ELF-1 (cell line): Measurements from ENCODE around the gene ECE1.
A peak's percentile ranks its signal among the peaks of the same experiment; 100 is the strongest.
"Not testable (repeated sequence)": the region's sequence is repeated elsewhere in the genome, so short reads cannot be mapped to it uniquely, and the experiment has no call there.

ENCODE experiments used
- DNase-seq: peaks from one replicate; pipeline ENCODE4 v3.0.0-alpha.2; 2016; ENCODE audit warnings: low read depth, low spot score

Gene ECE1

GRCh38 chr1:21229246-21230000 is 60.8 kb downstream of the ECE1 start:
- DNase-seq, result no peak

GRCh38 chr1:21228224-21228623 is 62.0 kb downstream of the ECE1 start:
- not testable (repeated sequence) for DNase-seq

- no peak for DNase-seq
These were observed 65.2 kb downstream of the ECE1 start for GRCh38 chr1:21225065-21225464.

GRCh38 chr1:21220815-21221214 is 69.4 kb downstream of the ECE1 start:
- no peak for DNase-seq

- no peak for DNase-seq
These were observed 70.6 kb downstream of the ECE1 start for GRCh38 chr1:21219674-21220073.

GRCh38 chr1:21217812-21218596 is 72.3 kb downstream of the ECE1 start:
- DNase-seq, result peak; percentile 90

GRCh38 chr1:21216835-21217811 is 73.1 kb downstream of the ECE1 start:
- DNase-seq, result peak; percentile 66

GRCh38 chr1:21212126-21212525 is 78.1 kb downstream of the ECE1 start:
- no peak for DNase-seq

GRCh38 chr1:21208137-21208700 is 82.0 kb downstream of the ECE1 start:
- DNase-seq, result not testable (repeated sequence)

- no peak for DNase-seq
These were observed 84.1 kb downstream of the ECE1 start for GRCh38 chr1:21206117-21206516.

- DNase-seq, result no peak
These were observed 84.8 kb downstream of the ECE1 start for GRCh38 chr1:21205416-21205815.

GRCh38 chr1:21201650-21202049 is 88.6 kb downstream of the ECE1 start:
- no peak for DNase-seq

GRCh38 chr1:21201238-21201637 is 89.0 kb downstream of the ECE1 start:
- DNase-seq, result not testable (repeated sequence)

GRCh38 chr1:21200767-21201166 is 89.5 kb downstream of the ECE1 start:
- DNase-seq, result no peak

- no peak for DNase-seq
These were observed 91.3 kb downstream of the ECE1 start for GRCh38 chr1:21198929-21199328.

GRCh38 chr1:21192871-21193270 is 97.4 kb downstream of the ECE1 start:
- DNase-seq, result no peak

GRCh38 chr1:21192284-21192683 is 98.0 kb downstream of the ECE1 start:
- no peak for DNase-seq

GRCh38 chr1:21190771-21191170 is 99.5 kb downstream of the ECE1 start:
- DNase-seq, result not testable (repeated sequence)

GRCh38 chr1:21189906-21190500 is 100.3 kb downstream of the ECE1 start:
- no peak for DNase-seq

GRCh38 chr1:21189421-21189820 is 100.8 kb downstream of the ECE1 start:
- no peak for DNase-seq

GRCh38 chr1:21188235-21188634 is 102.0 kb downstream of the ECE1 start:
- no peak for DNase-seq
